Fibroblast of lung (primary cell): ENCODE data around the gene SLIT3. TPM values are rescaled to one million over a fixed set of nuclear protein-coding genes. Genes with fewer than 3 reads are reported as not detected.
"Not testable (repeated sequence)": the region's sequence is repeated elsewhere in the genome, so short reads cannot be mapped to it uniquely, and the experiment has no call there.

ENCODE experiments used
- DNase-seq, 2 donors: peaks; one replicate each; pipeline versions ENCODE4 v3.0.0 to v3.0.0-alpha.2; 2010; ENCODE audit warnings: low read depth in 2 of 2
- H2AFZ ChIP-seq: 2 replicates; pipeline ENCODE4 v1.5.1; 2012; ENCODE audit warnings: low read length, control low read depth, inconsistent platforms
- H3K27ac ChIP-seq: 2 replicates; pipeline ENCODE4 v1.5.1; 2011; ENCODE audit warnings: low read length, control low read depth; ENCODE audit not compliant: insufficient read depth
- H3K27me3 ChIP-seq: 2 replicates; pipeline ENCODE4 v1.5.1; 2011; ENCODE audit warnings: mild to moderate bottlenecking, low read length; ENCODE audit not compliant: control insufficient read depth, insufficient read depth
- H3K36me3 ChIP-seq: 2 replicates; pipeline ENCODE4 v1.5.1; 2011; ENCODE audit warnings: low read length; ENCODE audit not compliant: control insufficient read depth, insufficient read depth
- H3K4me1 ChIP-seq: 2 replicates; pipeline ENCODE4 v1.5.1; 2011; ENCODE audit warnings: low read length; ENCODE audit not compliant: control insufficient read depth, insufficient read depth; ENCODE audit errors: extremely low read depth
- H3K4me2 ChIP-seq: 2 replicates; pipeline ENCODE4 v1.5.1; 2011; ENCODE audit warnings: low read length, control low read depth; ENCODE audit not compliant: insufficient read depth; ENCODE audit errors: extremely low read depth
- H3K4me3 ChIP-seq, 4 experiments: fragments of 200-600 bp in 1 of 4; sonication (generic) in 1 of 4; replicated peaks in 1 of 4; 2 replicates each; pipeline ENCODE4 v1.5.1; 2011 to 2016; ENCODE audit warnings: low read length in 4 of 4, low read depth in 3 of 4, mild to moderate bottlenecking in 3 of 4, control low read depth in 2 of 4, inconsistent platforms in 1 of 4, mixed read lengths in 1 of 4; ENCODE audit not compliant: insufficient read depth in 1 of 4; ENCODE audit errors: control extremely low read depth in 1 of 4
- H3K79me2 ChIP-seq: 2 replicates; pipeline ENCODE4 v1.5.1; 2012; ENCODE audit warnings: mild to moderate bottlenecking, low read length, inconsistent platforms; ENCODE audit not compliant: control insufficient read depth, insufficient read depth
- H3K9ac ChIP-seq: 2 replicates; pipeline ENCODE4 v1.5.1; 2011; ENCODE audit warnings: mild to moderate bottlenecking, low read length, control low read depth; ENCODE audit not compliant: insufficient read depth
- H3K9me3 ChIP-seq: 2 replicates; pipeline ENCODE4 v1.5.1; 2012; ENCODE audit warnings: low read depth, low read length; ENCODE audit not compliant: control insufficient read depth, insufficient read depth
- H4K20me1 ChIP-seq: 2 replicates; pipeline ENCODE4 v1.5.1; 2011; ENCODE audit warnings: low read length; ENCODE audit not compliant: control insufficient read depth, insufficient read depth; ENCODE audit errors: extremely low read depth
- CTCF ChIP-seq, 2 donors: IDR thresholded peaks in 1 of 2; conservative IDR thresholded peaks in 1 of 2; 1 replicate in 1 of 2; 2 replicates in 1 of 2; pipeline ENCODE4 v1.5.1; 2011 to 2012; ENCODE audit warnings: low read length in 2 of 2, control low read depth in 1 of 2, inconsistent platforms in 1 of 2, low read depth in 1 of 2, mild to moderate bottlenecking in 1 of 2
- EZH2 ChIP-seq: IDR thresholded peaks from 2 replicates; pipeline ENCODE4 v1.5.1; 2012; ENCODE audit warnings: low read length, control low read depth, mild to moderate bottlenecking; ENCODE audit errors: missing control alignments
- polyA plus RNA-seq, 2 donors: library from polyadenylated mRNA; depleted of rRNA in 1 of 2; stranded (reverse) in 1 of 2; unstranded in 1 of 2; fragments of >200 nt; gene quantifications; 2 replicates each; pipeline ENCODE4 v1.2.1, GENCODE V29; 2011 to 2012; ENCODE audit warnings: missing spikeins in 1 of 2
- total RNA-seq: library from RNA; depleted of rRNA; stranded (reverse); fragments of >200 nt; gene quantifications from 2 replicates; pipeline ENCODE4 v1.2.1, GENCODE V29; 2014

Gene SLIT3
- total and polyA plus RNA-seq, 2 donors (not counting 1 experiment from before 2014, with no cell fraction given), result 1.6 to 4.6 TPM

GRCh38 chr5:168645195-168645594 is 655.7 kb downstream of the SLIT3 start:
- no peak overlapping the region for H2AFZ ChIP-seq
- no peak for TF ChIP-seq CTCF (conservative IDR thresholded peaks at IDR 0.05 in 1 of 2, IDR thresholded peaks at IDR 0.05 in 1 of 2; ENCODE audit: low read depth in 1 of 2, low read length in 2 of 2)
- TF ChIP-seq EZH2, result no peak
- H3K4me3 ChIP-seq, result no peak overlapping the region
- no peak for DNase-seq
- no peaks in the 10 kb centered on the region for H3K9me3 ChIP-seq
- H3K4me1 ChIP-seq, result no peaks in the 10 kb centered on the region
- H3K27ac ChIP-seq, result no peak overlapping the region
- no peaks in the 10 kb centered on the region for H3K27me3 ChIP-seq
- no peak overlapping the region for H3K4me2 ChIP-seq
- H3K79me2 ChIP-seq, result no peaks in the 10 kb centered on the region
- no peak overlapping the region for H3K9ac ChIP-seq
- H4K20me1 ChIP-seq, result no peaks in the 10 kb centered on the region
- H3K36me3 ChIP-seq, result no peaks in the 10 kb centered on the region

- no peak overlapping the region for H3K9ac ChIP-seq
- no peaks in the 10 kb centered on the region for H3K4me1 ChIP-seq
- no peaks in the 10 kb centered on the region for H3K36me3 ChIP-seq
- H3K27me3 ChIP-seq, result no peaks in the 10 kb centered on the region
- H3K9me3 ChIP-seq, result no peaks in the 10 kb centered on the region
- H3K4me2 ChIP-seq, result no peak overlapping the region
- H3K27ac ChIP-seq, result no peak overlapping the region
- no peak overlapping the region for H2AFZ ChIP-seq
- TF ChIP-seq CTCF (conservative IDR thresholded peaks at IDR 0.05 in 1 of 2, IDR thresholded peaks at IDR 0.05 in 1 of 2; ENCODE audit: low read depth in 1 of 2, low read length in 2 of 2), result no peak
- no peak for TF ChIP-seq EZH2
- no peaks in the 10 kb centered on the region for H4K20me1 ChIP-seq
- DNase-seq, result no peak
- H3K79me2 ChIP-seq, result no peaks in the 10 kb centered on the region
- no peak overlapping the region for H3K4me3 ChIP-seq
These were observed 658.9 kb downstream of the SLIT3 start for GRCh38 chr5:168642019-168642418.

GRCh38 chr5:168638846-168639245 is 662.1 kb downstream of the SLIT3 start:
- H3K79me2 ChIP-seq, H4K20me1 ChIP-seq, H3K4me3 ChIP-seq, DNase-seq, H3K9me3 ChIP-seq, H3K27me3 ChIP-seq, H3K36me3 ChIP-seq, H3K4me1 ChIP-seq, H3K27ac ChIP-seq, H3K9ac ChIP-seq, H2AFZ ChIP-seq, H3K4me2 ChIP-seq: not testable (repeated sequence)
